Lower leg skin (tissue), 4 donors: ENCODE measurements around the gene TRPT1. TPM values are rescaled to one million over a fixed set of nuclear protein-coding genes. Genes with fewer than 3 reads are reported as not detected.

Experiments used
- DNase-seq, 2 donors: peaks; one replicate each; pipeline ENCODE4 v3.0.0-alpha.2; 2019; ENCODE audit warnings: low spot score in 2 of 2
- H3K4me3 ChIP-seq: fragments of 200-600 bp; sonication (generic); 2 replicates; pipeline ENCODE4 v1.5.1; 2017; ENCODE audit warnings: mild to moderate bottlenecking, low read depth; ENCODE audit not compliant: poor library complexity, severe bottlenecking
- POLR2A ChIP-seq, 2 donors: fragments of 450-650 bp; IDR thresholded peaks; one replicate each; pipeline ENCODE4 v1.6.1; 2016 to 2017; ENCODE audit warnings: antibody characterized with exemption in 2 of 2, mild to moderate bottlenecking in 1 of 2, moderate library complexity in 1 of 2
- WGBS, 2 donors: methylation state at CpG; one replicate each; pipeline ENCODE4 v1.1.5; 2018; 5-methylcytosine and 5-hydroxymethylcytosine counted together
- intact Hi-C: fragments of 100-400 bp; cut with DNase I; formaldehyde crosslinking; loops from one replicate; pipeline ENCODE4 v1.15.0; 2023; ENCODE audit warnings: low total_unique reads
- total RNA-seq, 4 donors: library from RNA; depleted of rRNA; stranded (reverse); fragments of >200 nt; gene quantifications; one replicate each; pipeline ENCODE4 v1.1.0, GENCODE V29; 2016
- TF ChIP-seq, protein P1 (sequence below), 3 donors: fragments of 450-650 bp; IDR thresholded peaks; one replicate each; pipeline ENCODE4 v1.5.1; 2016; ENCODE audit warnings: antibody characterized with exemption in 3 of 3, mild to moderate bottlenecking in 3 of 3, moderate library complexity in 2 of 3

Gene TRPT1
- total RNA-seq, 4 donors from 2014 or later = 36.9 to 66.6 (median 44.1) TPM

DNA sequence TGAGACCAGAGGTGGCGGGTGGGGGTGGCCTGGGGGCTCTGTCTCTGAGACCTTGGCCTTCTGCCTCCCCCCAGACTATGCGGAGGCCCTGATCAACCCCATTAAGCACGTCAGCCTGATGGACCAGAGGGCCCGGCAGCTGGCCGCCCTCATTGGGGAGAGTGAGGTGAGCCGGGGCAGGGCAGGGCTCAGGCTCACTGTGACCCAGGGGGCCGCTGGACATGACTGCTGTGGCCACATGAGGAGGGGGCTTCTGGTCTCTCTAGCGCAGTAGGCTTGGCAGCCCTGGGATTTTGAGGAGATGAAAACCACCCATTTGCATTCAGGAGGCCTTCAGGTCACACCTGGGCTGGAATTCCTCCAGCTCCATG, 37.9 kb upstream of the TRPT1 start:
- TF ChIP-seq, protein P1, sequence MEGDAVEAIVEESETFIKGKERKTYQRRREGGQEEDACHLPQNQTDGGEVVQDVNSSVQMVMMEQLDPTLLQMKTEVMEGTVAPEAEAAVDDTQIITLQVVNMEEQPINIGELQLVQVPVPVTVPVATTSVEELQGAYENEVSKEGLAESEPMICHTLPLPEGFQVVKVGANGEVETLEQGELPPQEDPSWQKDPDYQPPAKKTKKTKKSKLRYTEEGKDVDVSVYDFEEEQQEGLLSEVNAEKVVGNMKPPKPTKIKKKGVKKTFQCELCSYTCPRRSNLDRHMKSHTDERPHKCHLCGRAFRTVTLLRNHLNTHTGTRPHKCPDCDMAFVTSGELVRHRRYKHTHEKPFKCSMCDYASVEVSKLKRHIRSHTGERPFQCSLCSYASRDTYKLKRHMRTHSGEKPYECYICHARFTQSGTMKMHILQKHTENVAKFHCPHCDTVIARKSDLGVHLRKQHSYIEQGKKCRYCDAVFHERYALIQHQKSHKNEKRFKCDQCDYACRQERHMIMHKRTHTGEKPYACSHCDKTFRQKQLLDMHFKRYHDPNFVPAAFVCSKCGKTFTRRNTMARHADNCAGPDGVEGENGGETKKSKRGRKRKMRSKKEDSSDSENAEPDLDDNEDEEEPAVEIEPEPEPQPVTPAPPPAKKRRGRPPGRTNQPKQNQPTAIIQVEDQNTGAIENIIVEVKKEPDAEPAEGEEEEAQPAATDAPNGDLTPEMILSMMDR (IDR thresholded peaks at IDR 0.05) = no peak
- no peak for TF ChIP-seq POLR2A (IDR thresholded peaks at IDR 0.05)
- intact Hi-C loops = no loop called here
- WGBS, 2 donors = 91 to 95% methylated on average over 4 to 8 of the region's 8 CpGs

DNA sequence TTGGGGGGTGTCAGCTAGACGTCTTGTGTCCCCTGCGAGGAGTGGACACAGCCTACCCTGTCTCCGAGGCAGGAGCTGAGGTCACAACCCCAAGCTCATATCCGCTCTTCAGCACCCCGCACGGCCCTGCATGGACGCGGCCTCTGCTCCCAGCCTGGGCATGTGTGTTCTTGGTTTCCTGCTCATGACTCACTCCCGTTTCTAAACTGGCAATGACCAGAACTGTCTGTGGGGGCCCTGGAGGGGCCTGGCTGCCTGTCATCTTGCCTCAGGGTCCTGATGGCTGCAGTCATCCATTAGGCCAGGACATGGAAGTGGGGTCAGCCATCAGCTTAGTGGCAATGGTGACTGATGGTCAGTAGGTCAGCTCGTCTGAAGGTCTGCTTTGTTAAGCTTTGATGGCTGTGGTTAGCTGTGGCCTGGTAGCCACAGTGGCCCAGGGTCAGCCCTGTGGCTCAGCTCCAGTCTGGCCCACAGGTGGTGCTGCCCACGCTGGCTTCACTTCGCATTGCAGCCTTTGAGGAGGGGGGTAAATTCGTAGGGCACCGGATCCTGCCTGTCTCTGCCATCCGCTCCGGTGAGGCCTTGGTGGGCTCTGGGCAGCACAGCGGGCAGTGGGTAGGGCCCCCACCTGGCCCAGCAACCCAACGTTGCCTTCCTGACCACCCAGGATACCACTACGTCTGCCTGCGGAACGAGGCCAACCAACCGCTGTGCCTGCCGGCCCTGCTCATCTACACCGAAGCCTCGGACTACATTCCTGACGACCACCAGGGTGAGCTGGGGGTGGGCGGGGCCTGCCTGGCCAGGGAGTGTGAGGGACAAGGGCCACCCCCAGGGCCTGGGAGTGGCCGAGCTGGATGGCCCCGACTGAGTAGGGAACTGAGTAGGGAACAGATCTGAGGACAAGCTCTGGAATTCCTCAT, 37.3 kb upstream of the TRPT1 start:
- intact Hi-C loops = no loop called here
- no peak for TF ChIP-seq POLR2A (IDR thresholded peaks at IDR 0.05)
- TF ChIP-seq, protein P1 (IDR thresholded peaks at IDR 0.05) = no peak
- WGBS, 2 donors = 77 to 84% methylated on average over 19 to 29 of the region's 29 CpGs
- no peak overlapping the region for H3K4me3 ChIP-seq
- DNase-seq = no peak

More for the DNA sequence above, 37.9 kb upstream of the TRPT1 start:
- H3K4me3 ChIP-seq = no peak overlapping the region
- DNase-seq = no peak

DNA sequence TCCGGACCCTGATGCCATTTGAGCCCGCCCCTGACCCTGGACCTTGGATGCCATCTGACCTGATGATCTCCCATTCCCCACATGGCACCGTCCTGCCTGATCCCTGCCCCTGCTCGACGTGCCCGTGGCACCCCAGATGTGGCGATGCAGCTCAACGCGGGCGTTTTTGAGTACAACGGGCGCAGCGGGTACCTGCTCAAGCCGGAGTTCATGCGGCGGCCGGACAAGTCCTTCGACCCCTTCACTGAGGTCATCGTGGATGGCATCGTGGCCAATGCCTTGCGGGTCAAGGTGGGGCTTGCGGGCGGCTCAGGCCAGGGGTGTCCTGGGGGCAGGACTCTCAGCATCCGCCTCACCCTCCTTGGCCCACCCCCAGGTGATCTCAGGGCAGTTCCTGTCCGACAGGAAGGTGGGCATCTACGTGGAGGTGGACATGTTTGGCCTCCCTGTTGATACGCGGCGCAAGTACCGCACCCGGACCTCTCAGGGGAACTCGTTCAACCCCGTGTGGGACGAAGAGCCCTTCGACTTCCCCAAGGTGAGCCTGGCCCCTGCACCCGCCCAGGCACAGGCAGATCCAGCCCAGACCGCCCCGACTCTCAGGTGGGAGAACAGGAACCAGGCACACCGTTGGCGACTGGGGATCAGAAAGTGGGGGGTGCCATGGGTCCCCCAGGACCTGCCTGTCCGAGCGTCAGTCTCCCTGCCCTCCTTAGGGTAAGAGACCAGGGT, 36.5 kb upstream of the TRPT1 start:
- 91 to 95% methylated on average over 34 to 42 of the region's 42 CpGs for WGBS, 2 donors
- intact Hi-C loops = no loop called here
- no peak overlapping the region for H3K4me3 ChIP-seq
- TF ChIP-seq POLR2A (IDR thresholded peaks at IDR 0.05) = no peak
- TF ChIP-seq, protein P1 (IDR thresholded peaks at IDR 0.05) = no peak
- DNase-seq = no peak

DNA sequence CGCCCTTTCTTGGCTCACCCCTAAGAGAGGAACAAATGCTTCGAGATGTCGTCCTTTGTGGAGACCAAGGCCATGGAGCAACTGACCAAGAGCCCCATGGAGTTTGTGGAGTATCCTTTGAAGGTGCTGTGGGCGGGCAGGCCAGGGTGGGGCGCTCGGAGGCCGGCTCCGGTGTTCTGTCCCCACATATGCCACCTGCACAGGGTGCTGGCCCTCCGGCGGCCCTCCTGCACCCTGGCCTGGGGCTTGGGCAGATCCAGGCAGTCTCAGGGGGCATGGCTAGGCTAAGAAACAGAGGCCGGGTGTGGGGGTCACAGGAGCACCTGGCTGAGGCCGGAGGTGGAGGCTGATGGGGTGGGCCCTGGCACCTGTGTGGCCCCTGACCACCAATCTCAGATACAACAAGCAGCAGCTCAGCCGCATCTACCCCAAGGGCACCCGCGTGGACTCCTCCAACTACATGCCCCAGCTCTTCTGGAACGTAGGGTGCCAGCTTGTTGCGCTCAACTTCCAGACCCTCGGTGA, 35.6 kb upstream of the TRPT1 start:
- TF ChIP-seq, protein P1 (IDR thresholded peaks at IDR 0.05) = no peak
- no peak for TF ChIP-seq POLR2A (IDR thresholded peaks at IDR 0.05)

DNA sequence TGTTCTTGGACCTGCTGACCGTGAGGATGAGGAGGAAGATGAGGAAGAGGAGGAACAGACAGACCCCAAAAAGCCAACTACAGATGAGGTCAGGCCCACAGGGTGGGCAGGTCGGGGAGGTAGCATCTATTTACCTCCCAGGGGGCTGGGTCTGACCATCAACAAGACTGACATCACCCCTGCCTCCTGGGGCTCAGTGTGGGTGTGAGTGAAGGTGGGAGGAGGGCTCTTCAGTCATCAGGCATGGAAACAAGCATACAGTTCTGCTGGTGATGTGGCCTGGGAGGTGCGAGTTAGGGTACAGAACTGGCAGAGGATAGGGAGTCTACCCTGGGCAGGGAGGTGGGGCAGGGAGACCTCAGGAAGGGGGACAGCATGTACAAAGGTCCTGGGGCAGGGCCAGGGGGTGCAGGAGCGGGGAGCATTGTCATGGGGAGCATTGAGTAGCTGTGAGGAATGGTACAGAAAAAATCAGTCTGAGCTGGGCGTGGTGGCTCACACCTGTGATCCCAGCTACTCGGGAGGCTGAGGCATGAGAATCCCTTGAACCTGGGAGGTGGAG, 34.2 kb upstream of the TRPT1 start:
- WGBS, 2 donors = 94 to 95% methylated on average over 6 of the region's 6 CpGs

More for the DNA sequence above, 35.6 kb upstream of the TRPT1 start:
- intact Hi-C loops = no loop called here
- no peak overlapping the region for H3K4me3 ChIP-seq
- 93 to 94% methylated on average over 10 to 18 of the region's 18 CpGs for WGBS, 2 donors
- DNase-seq = no peak

More for the DNA sequence above, 34.2 kb upstream of the TRPT1 start:
- intact Hi-C loops = no loop called here
- DNase-seq = no peak
- TF ChIP-seq, protein P1 (IDR thresholded peaks at IDR 0.05) = no peak
- TF ChIP-seq POLR2A (IDR thresholded peaks at IDR 0.05) = no peak
- H3K4me3 ChIP-seq = no peak overlapping the region
